Uterus (tissue), 4 donors: Measurements from ENCODE around the gene HHLA2. TPM values are rescaled to one million over a fixed set of nuclear protein-coding genes. Genes with fewer than 3 reads are reported as not detected.

Source experiments
- DNase-seq, 2 donors: peaks; one replicate each; pipeline ENCODE4 v3.0.0-alpha.2; 2019 to 2020
- H3K27ac ChIP-seq, 2 donors: fragments of 200-600 bp; sonication (generic); 1 replicate in 1 of 2; 2 replicates in 1 of 2; pipeline ENCODE4 v1.5.1; 2016 to 2018
- H3K27me3 ChIP-seq, 2 donors: fragments of 200-600 bp; sonication (generic); one replicate each; pipeline ENCODE4 v1.5.1; 2018 to 2019; ENCODE audit warnings: control low read depth in 1 of 2
- H3K36me3 ChIP-seq, 2 donors: fragments of 200-600 bp; sonication (generic); one replicate each; pipeline ENCODE4 v1.5.1; 2019; ENCODE audit warnings: control low read depth in 1 of 2
- H3K4me1 ChIP-seq, 2 donors: fragments of 200-600 bp; sonication (generic); one replicate each; pipeline ENCODE4 v1.5.1; 2018 to 2019; ENCODE audit warnings: control low read depth in 1 of 2
- H3K4me3 ChIP-seq, 2 donors: fragments of 200-600 bp; sonication (generic); 1 replicate in 1 of 2; 2 replicates in 1 of 2; pipeline ENCODE4 v1.5.1; 2018 to 2019; ENCODE audit warnings: mild to moderate bottlenecking in 1 of 2
- H3K9me3 ChIP-seq, 2 donors: fragments of 200-600 bp; sonication (generic); one replicate each; pipeline ENCODE4 v1.5.1; 2019; ENCODE audit warnings: control low read depth in 1 of 2
- CTCF ChIP-seq, 4 experiments: fragments of 200-600 bp in 2 of 4; fragments of 450-650 bp in 2 of 4; sonication (generic) in 2 of 4; IDR thresholded peaks; one replicate each; pipeline ENCODE4 v1.5.1; 2016 to 2019; ENCODE audit warnings: antibody characterized with exemption in 4 of 4, mild to moderate bottlenecking in 2 of 4, moderate library complexity in 1 of 4
- POLR2A ChIP-seq, 2 donors: fragments of 450-650 bp; IDR thresholded peaks; one replicate each; pipeline ENCODE4 v1.6.1; 2016; ENCODE audit warnings: antibody characterized with exemption in 2 of 2, mild to moderate bottlenecking in 1 of 2, moderate library complexity in 1 of 2
- intact Hi-C: fragments of 100-400 bp; cut with DNase I; formaldehyde crosslinking; loops from one replicate; pipeline ENCODE4 v1.15.1; 2023; ENCODE audit warnings: low total_unique reads
- total RNA-seq, 4 donors: library from RNA; depleted of rRNA in 3 of 4; stranded (reverse); fragments of >200 nt in 3 of 4; gene quantifications; one replicate each; pipeline versions ENCODE4 v1.1.0 to v1.2.4, GENCODE V29; 2014 to 2023
- donor health status: DM: yes; HTN: yes; CAD: no.

Gene HHLA2
- total RNA-seq, 4 donors from 2014 or later: 0.18 to 1.0 TPM; not detected in 2

GRCh38 chr3:108327168-108327567 lies 30.8 kb downstream of the HHLA2 start:
- Histone ChIP-seq H3K27me3 (no peaks in the 10 kb centered on the region), H3K4me1 (no peaks in the 10 kb centered on the region), H3K9me3 (no peaks in the 10 kb centered on the region), H3K27ac (no peak overlapping the region), H3K4me3 (no peak overlapping the region), H3K36me3 (no peaks in the 10 kb centered on the region)
- DNase-seq: no peak
- intact Hi-C loops: no loop called here
- TF ChIP-seq POLR2A (IDR thresholded peaks at IDR 0.05): no peak
- TF ChIP-seq CTCF (IDR thresholded peaks at IDR 0.05): no peak

GRCh38 chr3:108328821-108329486 lies 32.6 kb downstream of the HHLA2 start:
- intact Hi-C loops: no loop called here
- Histone ChIP-seq H3K4me1 (no peaks in the 10 kb centered on the region), H3K27ac (no peak overlapping the region), H3K4me3 (no peak overlapping the region), H3K27me3 (no peaks in the 10 kb centered on the region), H3K9me3 (no peaks in the 10 kb centered on the region), H3K36me3 (no peaks in the 10 kb centered on the region)
- TF ChIP-seq POLR2A (IDR thresholded peaks at IDR 0.05) (no peak), CTCF (IDR thresholded peaks at IDR 0.05) (no peak)
- DNase-seq: no peak

- Histone ChIP-seq H3K27me3 (no peaks in the 10 kb centered on the region), H3K36me3 (no peaks in the 10 kb centered on the region), H3K9me3 (no peaks in the 10 kb centered on the region), H3K4me1 (no peaks in the 10 kb centered on the region), H3K27ac (no peak overlapping the region), H3K4me3 (no peak overlapping the region)
- intact Hi-C loops: no loop called here
- TF ChIP-seq CTCF (IDR thresholded peaks at IDR 0.05) (no peak), POLR2A (IDR thresholded peaks at IDR 0.05) (no peak)
- no peak for DNase-seq
Observed at GRCh38 chr3:108329508-108329907, 33.2 kb downstream of the HHLA2 start.

GRCh38 chr3:108329947-108330346 lies 33.6 kb downstream of the HHLA2 start:
- H3K4me3 ChIP-seq: no peak overlapping the region
- H3K27me3 ChIP-seq: no peaks in the 10 kb centered on the region
- H3K36me3 ChIP-seq: no peaks in the 10 kb centered on the region
- DNase-seq: no peak
- no peak overlapping the region for H3K27ac ChIP-seq
- TF ChIP-seq CTCF (IDR thresholded peaks at IDR 0.05): no peak
- no peak for TF ChIP-seq POLR2A (IDR thresholded peaks at IDR 0.05)
- no peaks in the 10 kb centered on the region for H3K4me1 ChIP-seq
- intact Hi-C loops: no loop called here
- H3K9me3 ChIP-seq: no peaks in the 10 kb centered on the region

- no peak overlapping the region for H3K27ac ChIP-seq
- TF ChIP-seq POLR2A (IDR thresholded peaks at IDR 0.05): no peak
- TF ChIP-seq CTCF (IDR thresholded peaks at IDR 0.05): no peak
- DNase-seq: no peak
- H3K27me3 ChIP-seq: no peaks in the 10 kb centered on the region
- H3K4me3 ChIP-seq: no peak overlapping the region
- no peaks in the 10 kb centered on the region for H3K36me3 ChIP-seq
- H3K4me1 ChIP-seq: no peaks in the 10 kb centered on the region
- intact Hi-C loops: no loop called here
- no peaks in the 10 kb centered on the region for H3K9me3 ChIP-seq
Observed at GRCh38 chr3:108331792-108332191, 35.4 kb downstream of the HHLA2 start.
